Frontal cortex (tissue), 4 donors: ENCODE results near the gene SP140L. TPM values are rescaled to one million over a fixed set of nuclear protein-coding genes. Genes with fewer than 3 reads are reported as not detected.

ENCODE experiments used
- DNase-seq, 2 donors: peaks; one replicate each; pipeline ENCODE4 v3.0.0; 2012; ENCODE audit warnings: low spot score in 2 of 2
- FAIRE-seq: peaks from 2 replicates; lab custom pipeline; 2012; peaks lifted over from hg19 to GRCh38; lab: Jason Lieb, UNC
- total RNA-seq: library from RNA; depleted of rRNA; stranded (reverse); fragments of >200 nt; gene quantifications from one replicate; pipeline ENCODE4 v1.2.3, GENCODE V29; 2014
- donor health status: control.
- donor health status: control.
- donor health status: control.

Gene SP140L
- total RNA-seq, 1 donor from 2014 or later: 1.2 TPM

- FAIRE-seq: no peak
- no peak for DNase-seq
Measured at GRCh38 chr2:230447036-230447435, 120.0 kb downstream of the SP140L start.

GRCh38 chr2:230447455-230448451, 120.8 kb downstream of the SP140L start:
- no peak for FAIRE-seq
- DNase-seq: no peak

GRCh38 chr2:230449901-230450467, 123.0 kb downstream of the SP140L start:
- FAIRE-seq (no peak), DNase-seq (no peak)

- DNase-seq (no peak), FAIRE-seq (no peak)
Measured at GRCh38 chr2:230453006-230453405, 126.0 kb downstream of the SP140L start.

Other genes with a start within 250 kb of the SP140L start
- gene SP110, start 107.2 kb upstream of the SP140L start, total RNA-seq: 0.82 TPM
- gene SP140, start 101.5 kb upstream of the SP140L start, total RNA-seq: 0.82 TPM
- gene SP100, start 89.0 kb downstream of the SP140L start, total RNA-seq: 4.1 TPM